GM04503 (cell line): ENCODE measurements around the gene TFAP2E.
A peak's percentile ranks its signal among the peaks of the same experiment; 100 is the strongest.

Experiments used
- DNase-seq: peaks from one replicate; pipeline ENCODE4 v3.0.0-alpha.2; 2012; ENCODE audit warnings: low read depth

Gene TFAP2E

DNA sequence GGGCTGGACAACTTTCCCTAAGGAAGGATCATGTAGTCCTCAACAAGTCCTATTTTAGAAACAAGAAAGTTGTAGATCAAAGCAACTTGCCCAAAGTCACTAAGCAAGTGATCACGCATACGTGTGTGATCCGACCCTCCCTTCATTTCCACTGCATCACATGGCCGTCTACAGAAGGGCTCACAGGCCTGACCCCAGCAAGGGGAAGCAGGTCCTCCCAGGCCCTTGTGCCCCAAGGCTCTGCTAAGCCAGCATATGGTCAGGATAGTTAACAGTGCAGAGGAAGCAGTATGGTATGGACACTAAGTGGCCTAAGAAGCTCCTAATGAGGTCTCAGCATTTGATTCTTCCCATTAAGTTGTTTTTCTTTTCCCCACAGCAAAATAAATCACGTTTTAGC is 24.8 kb downstream of the TFAP2E start:
- no peak for DNase-seq

DNA sequence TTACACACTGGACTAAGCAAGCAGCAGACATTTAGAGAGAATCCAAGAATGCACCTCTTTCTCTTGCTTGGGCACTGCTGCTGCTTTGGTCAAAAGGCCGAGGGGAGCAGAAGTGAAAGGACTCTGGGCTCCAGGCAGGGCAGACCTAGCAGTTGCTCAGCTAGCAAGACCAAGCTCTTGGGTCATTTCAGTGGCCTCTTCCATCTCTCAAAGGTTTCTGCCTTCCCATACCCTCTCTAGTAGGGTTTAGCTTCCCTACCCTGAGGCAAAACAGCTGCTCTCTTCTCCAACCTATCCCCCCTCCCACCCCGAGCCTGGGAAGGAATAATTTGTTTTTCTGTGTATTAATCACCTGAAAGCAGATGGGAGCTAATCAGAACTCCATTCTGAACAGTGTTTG is 25.8 kb downstream of the TFAP2E start:
- DNase-seq: no peak

DNA sequence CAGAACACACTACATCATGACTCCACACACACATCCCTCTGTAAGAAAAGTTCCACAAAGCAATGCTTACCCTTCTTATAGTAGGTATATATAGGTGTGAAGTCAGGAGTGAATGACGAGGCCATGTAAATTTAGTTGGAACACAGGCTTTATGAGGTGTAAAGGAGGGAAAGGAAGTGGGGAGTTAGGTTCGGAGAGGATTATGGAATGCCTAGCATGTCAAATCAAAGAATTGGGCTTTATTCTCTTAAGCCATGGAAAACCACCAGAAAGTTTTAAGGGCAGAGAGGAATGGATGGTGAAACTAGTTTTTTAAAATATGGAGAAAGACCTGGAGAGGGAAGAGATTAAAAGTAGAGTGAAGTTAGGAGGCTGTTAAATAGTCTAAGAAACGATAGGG is 26.3 kb downstream of the TFAP2E start:
- DNase-seq: no peak

DNA sequence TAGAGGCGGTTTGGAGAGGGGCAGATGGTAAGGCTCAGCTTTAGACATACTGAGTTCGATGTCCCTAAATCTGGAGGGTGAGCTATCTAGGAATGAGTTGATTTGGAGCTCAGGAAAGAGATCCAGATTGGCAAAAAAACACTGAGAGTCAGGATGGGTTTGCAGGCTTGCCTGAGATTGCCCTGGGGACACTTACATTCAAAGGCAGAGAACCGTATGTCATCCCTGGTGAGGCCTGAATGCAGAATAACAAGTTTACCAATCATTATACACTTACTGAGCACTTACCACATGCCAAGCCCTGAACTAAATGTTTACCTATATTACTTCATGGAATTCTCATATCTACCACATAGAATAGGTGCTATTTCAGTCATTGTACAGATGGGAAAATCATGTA is 27.5 kb downstream of the TFAP2E start:
- DNase-seq: no peak

DNA sequence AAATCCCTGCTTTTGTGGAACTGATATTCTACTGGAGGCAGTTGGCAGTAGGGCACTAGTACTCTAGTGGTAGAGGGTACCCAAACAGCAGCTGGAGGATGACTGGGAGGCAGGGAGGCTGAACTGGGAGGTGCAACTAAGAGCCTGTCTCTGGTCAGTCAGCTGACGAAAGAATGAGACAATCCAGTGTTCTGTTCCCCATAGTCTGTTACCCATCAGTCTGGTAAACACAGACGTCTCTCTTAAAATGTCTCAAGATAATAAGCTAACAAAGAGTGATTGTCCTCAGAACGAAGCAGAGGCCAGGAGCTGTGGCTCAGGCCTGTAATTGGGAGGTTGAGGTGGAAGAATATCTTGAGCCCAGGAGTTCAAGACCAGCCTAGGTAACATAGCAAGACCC is 30.4 kb downstream of the TFAP2E start:
- DNase-seq: no peak

DNA sequence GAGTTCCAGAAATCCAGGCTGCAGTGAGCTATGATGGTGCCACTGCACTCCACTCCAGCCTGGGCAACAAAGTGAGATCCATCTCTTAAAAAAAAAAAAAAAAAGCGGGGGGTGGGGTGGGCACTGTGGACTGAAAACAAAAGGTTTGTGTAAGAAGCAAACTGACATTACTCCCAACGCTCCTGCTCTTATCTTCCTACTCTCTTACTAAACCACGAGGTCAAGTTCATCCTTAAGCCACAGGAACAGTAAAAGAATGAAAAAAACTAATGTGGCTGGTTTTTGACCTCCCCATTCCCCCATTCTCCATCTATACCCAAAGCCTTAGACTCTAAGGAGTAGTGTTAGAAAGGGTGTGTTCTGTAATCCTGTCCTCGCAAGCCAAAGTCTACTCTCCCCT is 30.8 kb downstream of the TFAP2E start:
- no peak for DNase-seq

DNA sequence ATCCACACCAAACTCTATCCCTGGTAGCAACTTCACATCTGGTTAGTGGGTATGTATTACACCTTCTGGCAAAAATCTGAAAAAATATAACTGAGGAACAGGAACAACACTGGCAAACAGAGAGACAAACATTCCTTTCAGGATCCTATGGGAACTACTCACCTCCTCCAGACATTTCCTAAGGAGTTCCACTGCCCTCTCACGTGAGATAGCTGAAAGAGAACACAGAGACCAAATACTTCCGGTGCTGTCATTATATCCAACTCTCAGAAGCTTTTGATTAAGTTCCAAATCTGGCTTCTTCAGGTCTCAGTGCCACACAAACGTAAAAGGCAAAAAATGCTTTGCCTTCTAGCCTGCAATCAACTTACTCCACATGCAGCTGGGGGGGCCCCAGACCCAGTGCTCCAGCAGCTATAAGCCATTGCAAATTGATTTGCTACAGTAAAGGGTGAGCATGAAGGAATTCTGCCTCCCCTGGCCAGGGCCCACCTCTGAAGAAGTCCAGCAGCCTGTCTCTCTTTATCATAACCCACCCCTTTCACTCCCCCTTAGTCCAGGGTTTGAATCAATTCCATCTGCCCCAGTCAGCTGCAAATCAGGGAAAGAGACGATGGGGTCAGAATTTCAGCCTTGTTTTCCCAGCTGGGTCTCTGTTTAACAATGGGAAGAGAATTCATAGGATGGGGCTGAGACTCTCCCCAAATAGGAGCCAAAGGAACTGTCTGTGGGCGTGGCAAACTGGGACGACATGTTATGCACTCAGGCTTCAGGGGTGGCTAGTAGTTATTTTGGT is 32.2 kb downstream of the TFAP2E start:
- no peak for DNase-seq

DNA sequence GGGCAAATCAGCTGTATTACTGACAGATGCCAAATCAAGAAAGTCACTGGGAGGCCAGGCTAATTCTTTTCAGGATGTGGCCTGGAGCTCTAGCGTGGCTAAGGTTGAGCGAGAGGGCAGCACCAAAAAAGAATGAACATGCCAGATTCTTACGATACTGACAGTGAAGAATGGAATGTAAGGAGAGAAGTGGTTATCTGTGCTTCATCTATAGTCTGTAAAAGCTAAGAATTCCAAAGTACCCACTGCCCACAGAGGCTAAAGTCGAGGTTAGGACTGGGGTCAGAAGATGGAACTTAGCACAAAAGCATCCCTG is 32.7 kb downstream of the TFAP2E start:
- peak; percentile 18 for DNase-seq

DNA sequence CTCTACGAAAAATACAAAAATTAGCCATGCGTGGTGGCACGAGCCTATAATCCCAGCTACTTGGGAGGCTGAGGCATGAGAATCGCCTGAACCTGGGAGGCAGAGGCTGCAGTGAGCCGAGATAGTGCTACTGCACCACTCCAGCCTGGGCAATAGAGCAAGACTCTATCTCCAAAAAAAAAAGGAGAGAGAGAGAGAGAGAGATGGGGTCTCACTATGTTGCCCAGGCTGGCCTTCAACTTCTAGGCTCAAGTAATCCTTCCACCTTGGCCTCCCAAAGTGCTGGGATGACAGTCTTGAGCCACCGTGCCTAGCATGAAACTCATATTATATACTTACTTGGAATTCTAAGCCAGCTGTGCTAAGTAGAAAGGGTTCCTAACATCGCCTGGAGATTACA is 38.5 kb downstream of the TFAP2E start:
- no peak for DNase-seq

DNA sequence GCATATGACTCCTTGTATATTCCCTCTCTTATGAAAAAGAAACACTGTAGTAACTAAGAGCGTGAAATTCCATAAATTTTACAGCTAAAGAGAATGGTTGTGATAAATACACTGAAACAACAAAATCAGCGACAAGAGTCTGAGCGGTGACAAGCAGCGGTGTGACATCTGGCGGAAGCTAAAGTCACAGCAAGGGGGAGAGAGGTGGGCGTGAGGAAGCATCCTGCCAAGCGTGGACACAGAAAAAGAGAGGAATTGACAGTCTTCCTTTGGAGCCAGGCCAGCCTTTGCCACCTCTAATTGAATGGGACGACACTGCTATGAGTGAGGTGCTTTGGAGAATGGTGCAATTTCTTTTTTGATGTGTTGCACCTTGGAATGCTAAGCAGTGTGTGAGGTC is 42.3 kb downstream of the TFAP2E start:
- no peak for DNase-seq

DNA sequence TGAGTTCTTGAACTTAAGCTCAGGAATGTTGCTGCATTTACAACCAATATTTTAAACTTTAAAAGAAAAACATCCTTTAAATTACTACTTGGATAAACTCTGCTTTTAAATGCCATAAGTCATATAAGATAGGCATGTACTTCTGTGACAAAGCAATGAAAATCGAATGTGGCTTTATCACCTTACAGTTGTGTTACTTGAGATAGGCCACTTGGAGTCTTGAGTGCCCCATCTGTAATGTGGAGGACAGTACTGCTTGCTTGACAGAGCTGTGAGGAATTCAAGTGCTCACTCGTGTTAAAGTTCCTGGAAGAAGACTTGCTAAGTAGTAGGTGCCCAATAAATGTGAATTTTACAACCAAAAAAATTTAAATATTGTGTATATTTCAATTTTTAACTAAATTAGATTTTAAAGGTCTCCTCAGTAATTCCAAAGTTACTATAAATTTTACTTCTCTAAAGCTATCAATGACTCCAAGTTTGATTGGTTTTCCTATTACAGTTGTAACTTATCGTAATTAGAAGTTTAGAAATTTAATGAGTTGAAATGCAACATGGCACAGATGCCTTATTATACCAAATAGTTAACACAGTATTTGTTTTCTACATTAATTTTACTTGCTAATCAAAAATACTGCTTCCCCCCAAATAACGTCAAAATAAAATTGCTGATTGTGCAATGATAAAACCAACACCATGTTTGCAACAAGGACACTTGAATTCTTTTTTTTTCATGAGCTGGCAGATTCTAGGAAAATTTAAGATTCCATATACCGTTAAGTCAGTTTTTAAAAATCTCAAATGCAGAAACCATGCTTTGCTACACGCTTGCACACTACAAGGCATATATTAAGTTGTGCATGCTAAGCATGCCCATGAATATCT is 46.4 kb downstream of the TFAP2E start:
- DNase-seq: no peak

DNA sequence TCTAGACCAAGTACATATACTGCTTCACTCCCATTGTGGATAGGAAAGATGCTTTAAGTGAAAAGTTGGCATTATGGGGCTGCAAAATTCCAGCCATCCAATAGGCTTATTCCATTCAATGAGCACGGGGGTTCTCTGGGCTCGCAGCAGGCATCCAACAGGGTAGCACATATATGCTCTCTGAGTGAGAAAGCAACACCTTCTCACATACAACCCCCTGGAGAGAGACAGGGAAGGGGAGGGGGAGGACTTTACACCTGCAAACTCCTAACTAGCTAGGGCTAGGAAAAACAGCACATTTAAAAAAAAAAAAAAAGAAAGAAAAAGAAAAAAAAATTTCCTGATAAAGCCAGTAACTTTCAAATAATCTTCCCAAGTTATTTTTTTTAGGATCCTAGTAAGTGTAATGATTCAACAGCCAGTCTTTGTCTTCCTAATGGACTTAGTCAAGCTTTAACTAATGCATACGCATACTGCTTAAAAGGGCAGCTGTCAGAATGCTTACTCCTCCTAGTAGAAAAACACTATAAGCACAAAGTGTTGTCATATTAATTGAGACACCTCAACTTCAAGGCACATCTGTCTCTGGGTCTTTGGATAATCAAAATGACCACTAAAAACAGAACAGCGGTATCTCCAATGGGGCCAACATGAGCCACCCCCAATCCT is 49.5 kb downstream of the TFAP2E start:
- no peak for DNase-seq

DNA sequence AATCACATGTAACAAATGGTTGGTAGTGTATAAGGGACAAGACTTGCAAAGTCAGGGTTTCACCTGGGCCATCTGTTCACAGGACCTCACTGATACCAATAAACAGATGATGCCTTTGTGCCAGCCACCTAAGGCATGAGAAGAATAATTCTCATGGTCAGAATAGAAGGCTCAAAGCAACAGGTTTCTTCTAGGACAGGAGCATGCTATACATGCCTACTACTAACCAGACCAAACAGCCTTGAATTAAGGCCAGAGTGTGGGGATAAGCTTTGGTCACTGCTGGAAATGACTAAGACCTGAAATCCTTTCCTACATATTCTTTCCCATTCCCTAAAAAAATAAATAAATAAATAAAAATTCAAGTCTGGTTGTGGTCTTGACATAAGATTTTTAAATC is 50.7 kb downstream of the TFAP2E start:
- DNase-seq: no peak

DNA sequence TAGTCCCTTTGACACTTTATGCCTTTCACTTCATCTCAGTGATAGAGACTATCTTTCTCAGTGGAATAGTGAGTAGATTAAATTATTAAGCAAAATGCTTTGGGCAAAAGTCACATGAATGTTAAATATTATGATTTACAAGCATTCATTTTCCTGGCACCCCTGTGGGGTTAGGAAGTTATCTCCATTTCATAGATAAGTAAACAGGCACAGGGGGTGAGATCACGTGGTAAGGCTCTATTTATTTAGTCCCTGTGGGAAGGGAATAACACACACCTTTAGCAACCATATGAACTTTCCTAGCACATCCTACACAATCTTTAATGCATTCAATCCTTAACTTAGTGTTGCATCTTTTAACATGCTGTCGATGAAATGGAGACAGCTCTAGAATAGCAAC is 55.9 kb downstream of the TFAP2E start:
- DNase-seq: no peak

DNA sequence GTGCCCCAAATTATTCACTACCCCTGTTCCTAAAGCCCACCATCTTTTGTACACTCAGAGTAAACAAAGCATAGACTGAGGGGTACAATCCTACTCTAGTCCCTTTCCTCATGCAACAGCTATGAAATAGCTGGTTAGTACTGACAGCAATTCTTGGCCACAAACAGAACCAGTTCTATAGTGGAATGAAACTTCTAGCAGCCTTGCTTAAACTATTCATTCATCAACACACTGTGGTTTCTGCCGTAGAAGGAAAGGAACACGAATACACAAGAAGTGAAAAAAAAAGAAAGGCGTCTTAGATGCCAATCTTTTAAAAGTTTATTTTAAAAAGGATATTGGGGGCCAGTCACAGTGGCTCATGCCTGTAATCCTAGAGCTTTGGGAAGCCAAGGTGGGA is 58.3 kb downstream of the TFAP2E start:
- DNase-seq: no peak

DNA sequence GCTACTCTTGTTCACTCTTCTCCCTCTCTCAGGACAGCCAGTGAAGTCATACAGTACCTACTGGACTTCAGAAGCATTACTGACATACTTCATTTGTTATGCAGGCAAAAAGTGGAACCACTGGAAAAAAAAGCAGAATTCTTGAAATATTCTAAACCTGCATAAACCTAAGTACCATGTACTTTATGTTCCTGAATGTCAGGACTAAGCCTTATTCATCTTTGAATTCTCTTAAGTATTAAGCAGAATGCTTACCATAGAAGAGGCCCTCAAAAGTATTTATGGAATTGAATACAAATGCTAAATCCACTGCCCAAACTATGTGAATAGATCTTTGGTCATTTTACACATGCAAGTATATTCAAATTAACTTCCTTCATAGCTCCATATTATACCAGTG is 60.4 kb downstream of the TFAP2E start:
- no peak for DNase-seq

DNA sequence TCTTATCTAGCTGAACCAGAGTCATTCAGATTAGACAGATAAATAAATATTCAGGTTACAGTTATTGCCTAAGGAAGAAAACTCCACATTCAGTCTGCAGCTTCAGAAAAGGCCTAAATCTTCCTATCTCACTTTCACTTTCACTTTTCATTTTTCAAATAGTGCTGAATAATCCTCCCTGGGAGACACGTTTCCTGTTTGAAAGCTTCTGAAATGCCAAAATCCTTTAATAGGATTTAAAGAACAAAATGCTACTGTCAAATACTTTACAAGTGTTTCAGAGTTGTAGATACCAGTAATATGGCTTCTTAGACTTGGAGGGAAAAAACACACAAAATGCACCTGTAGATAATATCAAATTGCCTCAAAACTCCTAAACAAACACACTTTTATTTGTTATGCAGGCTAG is 64.3 kb downstream of the TFAP2E start:
- no peak for DNase-seq

DNA sequence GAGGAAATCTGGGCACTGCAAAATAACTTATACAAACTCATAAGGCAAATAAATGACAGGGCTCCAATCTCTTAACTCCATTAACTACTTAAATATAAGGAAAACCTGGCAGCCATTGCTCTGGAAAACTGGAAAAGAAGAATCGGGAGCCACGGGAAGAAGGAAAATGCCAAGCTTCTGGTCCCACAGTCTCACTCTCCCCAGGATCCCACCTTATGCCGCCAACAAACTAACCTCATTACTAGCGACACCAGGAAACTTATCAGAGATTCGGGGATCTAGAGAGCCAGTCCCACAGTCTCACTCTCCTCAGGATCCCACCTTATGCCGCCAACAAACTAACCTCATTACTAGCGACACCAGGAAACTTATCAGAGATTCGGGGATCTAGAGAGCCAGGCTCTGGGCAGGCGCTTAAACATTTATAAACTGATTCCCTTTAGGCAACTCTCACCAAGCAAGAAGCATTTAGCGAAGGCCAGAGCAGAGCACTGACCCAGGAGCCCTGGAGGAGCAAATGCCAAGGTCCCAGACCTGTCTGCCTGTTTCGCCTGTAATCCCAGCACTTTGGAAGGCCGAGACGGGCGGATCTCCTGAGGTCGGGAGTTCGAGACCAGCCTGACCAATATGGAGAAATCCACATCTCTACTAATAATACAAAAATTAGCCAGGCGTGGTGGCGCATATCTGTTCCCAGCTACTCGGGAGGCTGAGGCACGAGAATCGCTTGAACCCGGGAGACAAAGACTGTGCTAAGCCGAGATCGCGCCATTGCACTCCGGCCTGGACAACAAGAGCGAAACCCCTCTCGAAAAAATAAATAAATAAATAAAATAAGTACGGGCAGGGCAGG is 67.5 kb downstream of the TFAP2E start:
- no peak for DNase-seq

DNA sequence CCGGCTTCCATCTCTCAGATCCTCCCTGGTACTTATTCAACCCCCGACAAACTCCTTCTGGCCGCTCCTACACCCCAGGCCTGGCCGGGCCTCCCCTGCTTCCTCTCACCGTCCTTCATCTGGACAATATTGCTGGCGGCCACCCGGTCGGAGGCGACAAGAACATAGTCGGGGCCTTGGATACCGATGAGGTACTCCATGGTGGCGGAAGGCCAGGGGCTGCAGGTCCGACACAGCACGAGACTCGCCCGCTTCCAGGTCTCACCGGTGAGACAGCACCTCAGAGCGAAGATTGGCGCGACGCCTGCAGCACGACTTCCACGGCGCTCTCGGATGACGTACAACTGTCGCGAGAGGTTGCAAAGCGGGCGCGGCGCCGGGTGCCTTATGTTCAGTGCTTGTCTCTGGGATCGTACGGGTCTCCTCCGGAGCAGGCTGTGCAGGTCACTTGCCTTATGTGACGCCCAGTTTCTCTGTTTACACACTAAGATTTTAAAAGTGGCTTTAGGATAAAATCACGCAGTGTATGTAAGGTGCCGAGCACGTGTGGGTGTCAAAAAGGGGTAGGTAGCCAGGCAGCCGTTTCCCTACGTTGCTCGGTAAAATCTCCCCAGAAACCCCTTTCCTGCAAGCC is 68.2 kb downstream of the TFAP2E start, which contains the start of gene PSMB2:
PSMB2 (minus strand) TSS at position 294 of the 634 bp plus-strand sequence; CDS start at position 200, 94 bp downstream.
- peak; percentile 63 for DNase-seq

DNA sequence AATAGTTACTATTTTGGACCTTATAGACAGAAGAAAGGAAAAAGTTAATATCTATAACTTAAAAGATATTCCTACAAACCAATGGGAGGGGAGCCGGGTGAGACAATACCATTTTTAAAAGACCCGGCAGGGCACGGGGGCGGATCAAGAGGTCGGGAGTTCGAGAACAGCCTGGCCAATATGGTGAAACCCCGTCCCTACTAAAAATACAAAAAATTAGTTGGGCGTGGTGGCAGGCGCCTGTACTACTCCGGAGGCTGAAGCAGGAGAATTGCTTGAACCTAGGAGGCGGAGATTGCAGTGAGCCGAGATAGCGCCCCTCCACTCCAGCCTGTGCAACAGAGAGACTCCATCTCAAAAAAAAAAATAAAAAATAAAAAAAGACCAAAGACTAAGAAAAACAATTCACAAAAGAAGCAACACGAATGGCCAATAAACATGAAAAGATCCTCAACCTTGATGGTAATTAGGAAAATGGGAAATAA is 69.4 kb downstream of the TFAP2E start:
- DNase-seq: no peak

DNA sequence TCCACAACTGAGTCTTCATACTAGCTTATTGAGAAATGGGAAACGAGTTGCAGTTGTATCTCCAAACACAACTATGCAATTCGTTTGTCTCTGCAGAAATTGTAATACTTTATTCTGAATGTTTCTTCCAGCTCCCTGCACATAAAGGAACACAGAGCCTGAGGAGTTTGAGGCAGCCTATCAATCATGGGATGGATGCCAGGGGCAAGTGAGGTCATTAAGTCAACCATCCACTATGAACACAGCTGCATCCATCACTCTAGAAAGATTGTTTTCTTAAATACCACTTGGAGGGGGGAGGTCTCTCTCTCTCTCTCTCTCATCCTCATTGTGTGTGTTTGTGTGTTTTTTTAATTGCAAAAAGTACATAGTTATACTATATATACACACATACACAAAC is 71.1 kb downstream of the TFAP2E start:
- no peak for DNase-seq
